Upper lobe of right lung (tissue), 1 donor: ENCODE measurements around the gene SLC34A1. TPM values are rescaled to one million over a fixed set of nuclear protein-coding genes. Genes with fewer than 3 reads are reported as not detected.

Source experiments
- ATAC-seq: fragments of 200-7000 bp; cut with Tn5 transposase; one replicate; pipeline ENCODE4 v1.9.1; 2020; ENCODE audit warnings: mild to moderate bottlenecking, moderate library complexity
- DNase-seq: peaks from one replicate; pipeline ENCODE4 v3.0.0-alpha.2; 2020
- H3K27ac ChIP-seq: fragments of 200-600 bp; one replicate; pipeline ENCODE4 v1.8.0; 2022
- H3K27me3 ChIP-seq: fragments of 200-600 bp; one replicate; pipeline ENCODE4 v1.8.0; 2022; ENCODE audit warnings: mild to moderate bottlenecking
- H3K36me3 ChIP-seq: fragments of 200-600 bp; one replicate; pipeline ENCODE4 v1.8.0; 2022
- H3K4me1 ChIP-seq: fragments of 200-600 bp; one replicate; pipeline ENCODE4 v1.8.0; 2022
- H3K4me3 ChIP-seq: fragments of 200-600 bp; one replicate; pipeline ENCODE4 v1.8.0; 2022; ENCODE audit warnings: mild to moderate bottlenecking
- H3K9me3 ChIP-seq: fragments of 200-600 bp; one replicate; pipeline ENCODE4 v1.8.0; 2022
- intact Hi-C: fragments of 100-400 bp; cut with DNase I; formaldehyde crosslinking; loops from one replicate; pipeline ENCODE4 v1.11.0; 2022
- total RNA-seq: library from RNA; stranded (reverse); fragmentation: NEBNext Ultra II Directional; extraction: Animal tissue kit (Norgen Biotek cat#: 25700); gene quantifications from one replicate; pipeline ENCODE4 v1.2.1, GENCODE V29; 2021
- TF ChIP-seq, protein P1 (sequence below): fragments of 200-600 bp; IDR thresholded peaks from one replicate; pipeline ENCODE4 v1.8.0; 2022; ENCODE audit warnings: antibody characterized with exemption
- donor health status: DM: no; HTN: yes; CAD: no; lungs with severe emphysema.

The SLC34A1 gene
- total RNA-seq, 1 donor from 2014 or later = not detected

DNA sequence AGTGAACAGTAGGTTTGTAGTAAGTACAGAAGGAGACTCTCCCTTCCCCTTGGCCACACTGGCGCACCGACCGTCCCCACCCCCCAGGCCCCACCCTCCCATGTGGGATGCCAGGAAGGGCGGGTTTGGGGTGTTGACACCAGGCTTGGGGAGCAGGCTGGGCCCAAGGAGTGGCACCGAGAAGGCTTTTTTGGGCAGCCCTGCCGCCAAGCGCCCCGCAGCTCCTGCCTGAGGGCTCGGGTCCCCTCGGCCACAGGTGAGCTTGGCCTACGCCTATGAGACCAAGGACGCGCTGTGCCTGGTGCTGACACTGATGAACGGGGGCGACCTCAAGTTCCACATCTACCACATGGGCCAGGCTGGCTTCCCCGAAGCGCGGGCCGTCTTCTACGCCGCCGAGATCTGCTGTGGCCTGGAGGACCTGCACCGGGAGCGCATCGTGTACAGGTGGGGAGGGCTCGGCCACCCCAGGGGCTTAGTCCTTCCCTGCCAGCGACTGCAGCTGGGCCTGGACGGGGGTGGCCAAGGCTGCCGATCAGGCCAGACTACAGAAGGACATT lies 49.5 kb downstream of the SLC34A1 start:
- intact Hi-C loops = no loop called here
- ATAC-seq (no peak), DNase-seq (no peak)
- Histone ChIP-seq H3K27me3 (no peaks in the 10 kb centered on the region), H3K9me3 (no peaks in the 10 kb centered on the region), H3K27ac (no peak overlapping the region), H3K4me3 (no peak overlapping the region), H3K4me1 (peaks cover 31% of the 10 kb centered on the region), H3K36me3 (peaks cover 61% of the 10 kb centered on the region)
- TF ChIP-seq, protein P1, sequence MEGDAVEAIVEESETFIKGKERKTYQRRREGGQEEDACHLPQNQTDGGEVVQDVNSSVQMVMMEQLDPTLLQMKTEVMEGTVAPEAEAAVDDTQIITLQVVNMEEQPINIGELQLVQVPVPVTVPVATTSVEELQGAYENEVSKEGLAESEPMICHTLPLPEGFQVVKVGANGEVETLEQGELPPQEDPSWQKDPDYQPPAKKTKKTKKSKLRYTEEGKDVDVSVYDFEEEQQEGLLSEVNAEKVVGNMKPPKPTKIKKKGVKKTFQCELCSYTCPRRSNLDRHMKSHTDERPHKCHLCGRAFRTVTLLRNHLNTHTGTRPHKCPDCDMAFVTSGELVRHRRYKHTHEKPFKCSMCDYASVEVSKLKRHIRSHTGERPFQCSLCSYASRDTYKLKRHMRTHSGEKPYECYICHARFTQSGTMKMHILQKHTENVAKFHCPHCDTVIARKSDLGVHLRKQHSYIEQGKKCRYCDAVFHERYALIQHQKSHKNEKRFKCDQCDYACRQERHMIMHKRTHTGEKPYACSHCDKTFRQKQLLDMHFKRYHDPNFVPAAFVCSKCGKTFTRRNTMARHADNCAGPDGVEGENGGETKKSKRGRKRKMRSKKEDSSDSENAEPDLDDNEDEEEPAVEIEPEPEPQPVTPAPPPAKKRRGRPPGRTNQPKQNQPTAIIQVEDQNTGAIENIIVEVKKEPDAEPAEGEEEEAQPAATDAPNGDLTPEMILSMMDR = no peak

DNA sequence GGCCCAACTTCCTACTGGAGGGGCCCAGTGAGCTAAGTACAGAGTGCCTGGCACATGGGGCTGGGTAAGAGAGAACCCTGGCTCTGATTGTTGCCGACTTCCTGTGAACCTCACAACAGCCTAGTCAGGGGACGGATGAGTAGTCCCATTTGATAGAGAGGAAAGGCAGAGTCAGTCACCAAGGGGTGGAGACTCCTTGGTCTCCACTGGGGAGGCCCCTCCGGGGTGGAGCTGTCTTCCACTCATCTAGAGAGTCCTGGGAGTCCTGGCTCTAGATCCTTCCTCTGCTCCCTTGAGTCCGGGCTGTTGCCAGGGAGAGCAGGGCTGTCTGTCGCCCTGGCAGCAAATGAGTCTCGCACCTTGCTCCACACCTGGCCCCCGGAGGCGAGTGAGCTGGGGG lies 50.2 kb downstream of the SLC34A1 start:
- H3K27ac ChIP-seq = no peak overlapping the region

DNA sequence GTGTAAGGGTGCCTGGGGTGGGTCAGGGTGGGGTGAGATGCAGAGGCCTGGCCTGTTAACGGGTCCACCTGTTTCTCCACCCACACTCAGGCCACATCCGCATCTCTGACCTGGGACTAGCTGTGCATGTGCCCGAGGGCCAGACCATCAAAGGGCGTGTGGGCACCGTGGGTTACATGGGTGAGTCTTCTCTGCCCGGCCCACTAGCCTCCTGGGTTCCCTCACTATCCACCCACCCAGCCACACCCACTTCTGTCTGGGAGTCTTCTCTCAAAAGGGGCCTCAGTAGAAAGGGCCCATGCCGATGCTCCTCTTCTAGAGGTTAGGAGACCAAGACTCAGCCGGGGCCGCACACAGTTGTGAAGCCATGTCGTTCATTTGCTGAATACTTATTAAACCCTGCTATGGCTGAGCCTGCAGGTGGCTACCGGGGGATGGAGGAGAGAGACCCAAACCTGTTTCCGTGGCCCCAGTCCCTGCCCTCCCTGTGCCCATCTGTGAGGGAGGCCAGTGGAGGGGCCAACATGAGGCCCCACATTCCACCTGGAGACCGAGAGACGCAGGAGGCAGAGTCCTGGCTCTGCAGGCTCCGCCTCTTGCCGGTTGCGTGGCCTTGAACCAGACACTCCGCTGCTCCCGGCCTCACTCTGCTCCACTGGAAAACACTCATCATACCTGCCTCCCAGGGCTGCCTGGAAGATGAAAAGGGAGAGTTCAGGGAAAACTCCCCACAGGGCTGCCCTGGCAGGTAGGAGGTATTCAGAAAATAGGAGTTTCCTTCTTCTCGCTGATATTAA lies 50.9 kb downstream of the SLC34A1 start:
- Histone ChIP-seq H3K36me3 (peaks cover 62% of the 10 kb centered on the region), H3K27me3 (no peaks in the 10 kb centered on the region), H3K9me3 (no peaks in the 10 kb centered on the region), H3K4me3 (no peak overlapping the region), H3K27ac (no peak overlapping the region), H3K4me1 (peaks cover 22% of the 10 kb centered on the region)
- ATAC-seq = no peak
- intact Hi-C loops = no loop called here
- no peak for DNase-seq
- TF ChIP-seq, protein P1 = no peak

More for the DNA sequence above, 50.2 kb downstream of the SLC34A1 start:
- peaks cover 28% of the 10 kb centered on the region for H3K4me1 ChIP-seq
- intact Hi-C loops = no loop called here
- no peaks in the 10 kb centered on the region for H3K27me3 ChIP-seq
- H3K4me3 ChIP-seq = no peak overlapping the region
- DNase-seq (no peak), ATAC-seq (no peak)
- H3K9me3 ChIP-seq = no peaks in the 10 kb centered on the region
- H3K36me3 ChIP-seq = peaks cover 61% of the 10 kb centered on the region
- TF ChIP-seq, protein P1 = no peak

DNA sequence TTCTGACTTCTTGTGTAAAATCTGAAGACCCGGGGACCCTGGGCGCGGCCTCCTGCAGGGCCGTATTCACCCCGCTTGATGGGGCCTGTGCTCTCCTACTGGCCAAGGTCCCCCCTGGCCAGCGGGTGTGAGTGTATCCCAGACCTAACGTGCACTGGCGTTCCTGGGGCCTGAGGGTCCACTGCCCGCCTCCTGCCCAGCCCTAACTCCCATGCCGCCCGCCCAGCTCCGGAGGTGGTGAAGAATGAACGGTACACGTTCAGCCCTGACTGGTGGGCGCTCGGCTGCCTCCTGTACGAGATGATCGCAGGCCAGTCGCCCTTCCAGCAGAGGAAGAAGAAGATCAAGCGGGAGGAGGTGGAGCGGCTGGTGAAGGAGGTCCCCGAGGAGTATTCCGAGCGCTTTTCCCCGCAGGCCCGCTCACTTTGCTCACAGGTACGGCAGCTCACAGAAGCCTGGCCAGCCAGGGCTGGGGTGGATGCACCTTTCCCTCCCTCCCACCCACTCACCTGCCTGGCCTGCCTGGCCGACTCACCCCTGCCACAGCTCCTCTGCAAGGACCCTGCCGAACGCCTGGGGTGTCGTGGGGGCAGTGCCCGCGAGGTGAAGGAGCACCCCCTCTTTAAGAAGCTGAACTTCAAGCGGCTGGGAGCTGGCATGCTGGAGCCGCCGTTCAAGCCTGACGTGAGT lies 51.8 kb downstream of the SLC34A1 start:
- H3K27ac ChIP-seq = no peak overlapping the region
- H3K4me1 ChIP-seq = peaks cover 13% of the 10 kb centered on the region
- H3K27me3 ChIP-seq = no peaks in the 10 kb centered on the region
- ATAC-seq = no peak
- TF ChIP-seq, protein P1 = no peak
- H3K9me3 ChIP-seq = no peaks in the 10 kb centered on the region
- no peak for DNase-seq
- intact Hi-C loops = no loop called here
- H3K36me3 ChIP-seq = peaks cover 68% of the 10 kb centered on the region
- no peak overlapping the region for H3K4me3 ChIP-seq

DNA sequence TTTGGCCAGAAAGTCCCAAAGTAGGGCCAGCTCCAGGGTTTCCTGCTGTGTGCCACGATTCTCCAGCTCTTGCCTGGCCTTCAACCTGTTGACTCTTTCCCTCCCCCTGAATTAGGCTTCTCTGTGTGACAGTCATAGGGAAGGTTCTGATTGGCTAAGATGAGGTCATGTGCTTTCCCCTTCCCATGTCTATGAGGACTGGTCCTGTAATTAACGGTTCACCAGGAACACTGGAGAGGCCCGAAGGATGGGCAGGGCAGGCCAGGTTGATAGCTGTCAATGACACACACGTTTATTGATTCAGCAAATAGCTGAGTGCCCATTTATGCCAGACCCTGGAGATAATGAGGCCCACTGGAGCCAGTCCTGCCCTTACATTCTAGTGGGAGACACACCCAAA lies 53.4 kb downstream of the SLC34A1 start:
- H3K4me1 ChIP-seq = peaks cover 4% of the 10 kb centered on the region
- TF ChIP-seq, protein P1 = no peak
- no peak overlapping the region for H3K27ac ChIP-seq
- intact Hi-C loops = no loop called here
- peaks cover 76% of the 10 kb centered on the region for H3K36me3 ChIP-seq
- ATAC-seq = peak; percentile 59
- no peaks in the 10 kb centered on the region for H3K27me3 ChIP-seq
- H3K4me3 ChIP-seq = no peak overlapping the region
- DNase-seq = no peak
- H3K9me3 ChIP-seq = no peaks in the 10 kb centered on the region
